K562 (cell line): ENCODE results near the gene P2RY8. TPM values are rescaled to one million over a fixed set of nuclear protein-coding genes. Genes with fewer than 3 reads are reported as not detected.

Source experiments
- ATAC-seq: fragments of 200-7000 bp; cut with Tn5 transposase; 3 replicates; pipeline ENCODE4 v1.9.1; 2020; ENCODE audit warnings: moderate library complexity
- BruUV-seq: library from RNA; stranded (reverse); fragments of 400-500 nt; replicated peaks from 2 replicates; lab custom pipeline; 2021; lab: Mats Ljungman, UMichigan
- CTCF ChIA-PET: fragments of 300-600 bp; formaldehyde crosslinking; extraction: SDS; loops from one replicate; lab custom pipeline; 2021; ENCODE audit warnings: low intra/inter-chr PET ratio; lab: Yijun Ruan, JAX
- POLR2A ChIA-PET: fragments of 300-600, 350-650 bp; sonication (Branson Sonifier 250); formaldehyde crosslinking; extraction: SDS; loops from one replicate; lab custom pipeline; 2021; ENCODE audit warnings: antibody characterized with exemption, inconsistent platforms; lab: Yijun Ruan, JAX
- DNase-seq, 4 experiments: peaks; one replicate each; pipeline versions ENCODE4 v3.0.0 to v3.0.0-alpha.2; 2011 to 2018; ENCODE audit warnings: low spot score in 3 of 4, mixed read lengths in 3 of 4; ENCODE audit errors: extremely low read depth in 1 of 4
- FAIRE-seq: peaks from 2 replicates; lab custom pipeline; 2011; peaks lifted over from hg19 to GRCh38; lab: Jason Lieb, UNC
- H2AFZ ChIP-seq: 2 replicates; pipeline ENCODE4 v1.6.0; 2011; ENCODE audit warnings: low read depth, low read length, control low read depth, inconsistent platforms
- H3K27ac ChIP-seq: fragments of 200-600 bp; 3 replicates; pipeline ENCODE4 v1.8.0; 2011; ENCODE audit warnings: low read depth, mild to moderate bottlenecking, control low read depth, inconsistent platforms, low read length, moderate library complexity, mixed read lengths; ENCODE audit errors: extremely low read depth
- H3K27me3 ChIP-seq, 2 experiments: fragments of 300-600 bp in 1 of 2; 2 replicates in 1 of 2; 3 replicates in 1 of 2; pipeline versions ENCODE4 v1.6.0 to v1.8.0; 2011; ENCODE audit warnings: inconsistent platforms in 2 of 2, low read length in 2 of 2, mild to moderate bottlenecking in 1 of 2, mixed read lengths in 1 of 2, moderate library complexity in 1 of 2; ENCODE audit not compliant: control insufficient read depth in 2 of 2, insufficient read depth in 2 of 2
- H3K36me3 ChIP-seq: fragments of 300-600 bp; 3 replicates; pipeline ENCODE4 v1.8.0; 2011; ENCODE audit warnings: mild to moderate bottlenecking, low read length, inconsistent platforms; ENCODE audit not compliant: control insufficient read depth, insufficient read depth
- H3K4me1 ChIP-seq, 2 experiments: fragments of 200-600 bp in 1 of 2; replicated peaks in 1 of 2; 2 replicates in 1 of 2; 3 replicates in 1 of 2; pipeline versions ENCODE4 v1.5.1 to v1.8.0; 2011; ENCODE audit warnings: inconsistent platforms in 2 of 2, low read length in 2 of 2, mild to moderate bottlenecking in 1 of 2, mixed read lengths in 1 of 2, moderate library complexity in 1 of 2; ENCODE audit not compliant: control insufficient read depth in 2 of 2, insufficient read depth in 2 of 2
- H3K4me2 ChIP-seq: 2 replicates; pipeline ENCODE4 v1.6.1; 2011; ENCODE audit warnings: low read length, control low read depth, inconsistent platforms, mixed read lengths; ENCODE audit not compliant: insufficient read depth
- H3K4me3 ChIP-seq: fragments of 200-600 bp; sonication (generic), shearing (Covaris generic); 2 replicates; pipeline ENCODE4 v1.5.1; 2016; ENCODE audit warnings: control low read depth, inconsistent platforms
- H3K79me2 ChIP-seq: fragments of 200-600 bp; 3 replicates; pipeline ENCODE4 v1.8.0; 2011; ENCODE audit warnings: low read length, inconsistent platforms; ENCODE audit not compliant: control insufficient read depth, insufficient read depth
- H3K9ac ChIP-seq, 2 experiments: 2 replicates each; pipeline versions ENCODE4 v1.6.0 to v1.6.1; 2011; ENCODE audit warnings: low read depth in 2 of 2, low read length in 2 of 2, control low read depth in 1 of 2, inconsistent platforms in 1 of 2, mild to moderate bottlenecking in 1 of 2, mixed read lengths in 1 of 2; ENCODE audit not compliant: insufficient read depth in 1 of 2
- H3K9me1 ChIP-seq: one replicate; pipeline ENCODE4 v1.6.0; 2011; ENCODE audit warnings: inconsistent platforms, mild to moderate bottlenecking, low read length, moderate library complexity; ENCODE audit not compliant: control insufficient read depth, insufficient read depth
- H3K9me3 ChIP-seq: replicated peaks from 2 replicates; pipeline ENCODE4 v1.5.1; 2011; ENCODE audit warnings: low read depth, low read length, inconsistent platforms; ENCODE audit not compliant: control insufficient read depth, insufficient read depth
- H4K20me1 ChIP-seq: replicated peaks from 2 replicates; pipeline ENCODE4 v1.6.1; 2011; ENCODE audit warnings: low read length, inconsistent platforms, mixed read lengths; ENCODE audit not compliant: control insufficient read depth, insufficient read depth
- LCOR ChIP-seq: sonication (generic); formaldehyde crosslinking; IDR thresholded peaks from 2 replicates; pipeline ENCODE4 v1.8.0; 2022; ENCODE audit warnings: mild to moderate bottlenecking, missing genetic modification reagents
- ZNF407 ChIP-seq: fragments of 450-650 bp; IDR thresholded peaks from 2 replicates; pipeline ENCODE4 v1.6.1; 2016; ENCODE audit warnings: low read depth
- WGBS: fragments of 100-300 bp; shearing (Covaris generic); methylation state at CpG from one replicate; pipeline ENCODE4 v1.1.6; 2016; ENCODE audit warnings: low coverage, mixed read lengths; ENCODE audit not compliant: insufficient coverage; ENCODE audit errors: missing lambda C conversion rate; 5-methylcytosine and 5-hydroxymethylcytosine counted together
- in situ Hi-C: fragments of 300-500 bp; cut with MboI; formaldehyde crosslinking; loops from 4 replicates; pipeline ENCODE4 v1.15.0; 2018; ENCODE audit warnings: inconsistent platforms, mixed read lengths
- intact Hi-C: fragments of 100-400 bp; cut with micrococcal nuclease; formaldehyde crosslinking; loops from 2 replicates; pipeline ENCODE4 v1.14.2; 2022
- polyA plus RNA-seq, 8 experiments: library from polyadenylated mRNA; depleted of rRNA in 4 of 8; stranded (reverse) in 5 of 8; unstranded in 3 of 8; fragments of >200 nt; fragmentation: Nextera tagmentation in 2 of 8; fragmentation: Illumina TruSeq in 1 of 8; extraction: Ambion mirVana in 2 of 8; extraction: Trizol in 1 of 8; gene quantifications; 2 replicates each; pipeline versions ENCODE4 v1.2.1 to v1.2.3, GENCODE V29; 2011 to 2014; ENCODE audit warnings: inconsistent platforms in 1 of 8, missing spikeins in 1 of 8
- total RNA-seq, 7 experiments: library from RNA; depleted of rRNA in 6 of 7; stranded (reverse); fragments of >200 nt in 6 of 7; fragmentation: Illumina TruSeq in 2 of 7; extraction: Trizol in 2 of 7; gene quantifications; 2 replicates each; pipeline versions ENCODE4 v1.2.1 to v1.2.3, GENCODE V29; 2011 to 2021; ENCODE audit warnings: low replicate concordance in 1 of 7

Gene P2RY8
- total and polyA plus RNA-seq, 9 of the 15 experiments (the other 6 are each of a cell fraction or from before 2014, with no cell fraction given) = 0.04 to 0.69 (median 0.08) TPM; not detected in 3

- DNase-seq = no peak
- intact Hi-C loops = no loop called here
- CTCF ChIA-PET = no interaction called here
Observed at GRCh38 chrX:1545776-1546408, 8.9 kb upstream of the P2RY8 start.

More at GRCh38 chrX:1545776-1546408, 8.9 kb upstream of the P2RY8 start:
- Histone ChIP-seq H3K4me1 (no peaks in the 10 kb centered on the region), H3K27ac (no peak overlapping the region), H4K20me1 (no peaks in the 10 kb centered on the region), H3K9ac (no peak overlapping the region), H3K36me3 (no peaks in the 10 kb centered on the region), H3K9me1 (no peaks in the 10 kb centered on the region), H3K27me3 (peaks cover 0 to 5% of the 10 kb centered on the region in 2 experiments; a peak in 1 of 5 replicates), H3K9me3 (no peaks in the 10 kb centered on the region), H3K4me2 (no peak overlapping the region), H3K79me2 (no peaks in the 10 kb centered on the region), H2AFZ (no peak overlapping the region), H3K4me3 (no peak overlapping the region)
- WGBS = 33% methylated on average over 2 of the region's 2 CpGs
- TF ChIP-seq ZNF407 = no peak
- TF ChIP-seq LCOR (CRISPR knock-in tag) = no peak
- ATAC-seq (no peak), FAIRE-seq (no peak)
- in situ Hi-C loops = no loop called here
- BruUV-seq = no TSS peak
- POLR2A ChIA-PET = no interaction called here
